Measurements from ENCODE around the gene PSMC1. TPM values are rescaled to one million over a fixed set of nuclear protein-coding genes. Genes with fewer than 3 reads are reported as not detected.

The PSMC1 gene
- total and polyA plus RNA-seq, 2 experiments from 2014 or later: 132 to 179 TPM

GRCh38 chr14:90266441-90267154, 10.2 kb downstream of the PSMC1 start:
- no peak overlapping the region for H3K4me3 ChIP-seq
- no peak overlapping the region for H3K9ac ChIP-seq
- in situ Hi-C loops (cut with MboI): no loop called here
- no peak overlapping the region for H2AFZ ChIP-seq
- H3K27me3 ChIP-seq (replicated peaks; ENCODE audit: insufficient read depth): no peaks in the 10 kb centered on the region
- DNase-seq: no peak
- H3F3A ChIP-seq (ENCODE audit: insufficient read depth): peaks cover 4% of the 10 kb centered on the region; the same call in 1 of the 2 replicates
- H3K36me3 ChIP-seq (ENCODE audit: low read depth): peaks cover 69% of the 10 kb centered on the region
- H3K4me1 ChIP-seq (ENCODE audit: insufficient read depth): no peaks in the 10 kb centered on the region
- no peaks in the 10 kb centered on the region for H3K9me2 ChIP-seq (ENCODE audit: insufficient read depth)
- H3K79me2 ChIP-seq (ENCODE audit: insufficient read depth): peaks cover 12% of the 10 kb centered on the region; the same call in 1 of the 2 replicates
- 95 to 96% methylated on average over 9 of the region's 9 CpGs for WGBS, 2 experiments (ENCODE audit: low coverage in 1 of 2, low lambda C conversion rate in 2 of 2, missing lambda C conversion rate in 2 of 2)
- TF ChIP-seq EZH2 (IDR thresholded peaks at IDR 0.05; ENCODE audit: insufficient read depth, poor library complexity, severe bottlenecking): no peak
- no peak for TF ChIP-seq EZH2phosphoT487 (IDR thresholded peaks at IDR 0.05; ENCODE audit: insufficient read depth, low read depth)
- no peak overlapping the region for H3K27ac ChIP-seq
- H3K4me2 ChIP-seq (ENCODE audit: unreplicated experiment): no peak overlapping the region
- H3K9me3 ChIP-seq (ENCODE audit: low read depth): no peaks in the 10 kb centered on the region
- H4K20me1 ChIP-seq (ENCODE audit: insufficient read depth): no peaks in the 10 kb centered on the region

GRCh38 chr14:90268420-90268819, 12.1 kb downstream of the PSMC1 start:
- Histone ChIP-seq H3K27me3 (replicated peaks; ENCODE audit: insufficient read depth) (no peaks in the 10 kb centered on the region), H3K36me3 (ENCODE audit: low read depth) (peaks cover 65% of the 10 kb centered on the region), H3K9me2 (ENCODE audit: insufficient read depth) (no peaks in the 10 kb centered on the region), H3K79me2 (ENCODE audit: insufficient read depth) (peaks cover 6% of the 10 kb centered on the region; the same call in 1 of the 2 replicates), H3K9me3 (ENCODE audit: low read depth) (no peaks in the 10 kb centered on the region), H3K4me3 (no peak overlapping the region), H3K4me1 (ENCODE audit: insufficient read depth) (no peaks in the 10 kb centered on the region), H3K4me2 (ENCODE audit: unreplicated experiment) (no peak overlapping the region), H3K27ac (no peak overlapping the region), H4K20me1 (ENCODE audit: insufficient read depth) (no peaks in the 10 kb centered on the region), H3K9ac (no peak overlapping the region), H3F3A (ENCODE audit: insufficient read depth) (peaks cover 4% of the 10 kb centered on the region; the same call in 1 of the 2 replicates), H2AFZ (no peak overlapping the region)
- 93 to 100% methylated on average over 4 of the region's 4 CpGs for WGBS, 2 experiments (ENCODE audit: low coverage in 1 of 2, low lambda C conversion rate in 2 of 2, missing lambda C conversion rate in 2 of 2)
- TF ChIP-seq EZH2phosphoT487 (IDR thresholded peaks at IDR 0.05; ENCODE audit: insufficient read depth, low read depth): no peak
- no peak for TF ChIP-seq EZH2 (IDR thresholded peaks at IDR 0.05; ENCODE audit: insufficient read depth, poor library complexity, severe bottlenecking)
- DNase-seq: no peak
- in situ Hi-C loops (cut with MboI): no loop called here

GRCh38 chr14:90272523-90272922, 16.2 kb downstream of the PSMC1 start:
- Histone ChIP-seq H3K9me2 (ENCODE audit: insufficient read depth) (no peaks in the 10 kb centered on the region), H3K27me3 (replicated peaks; ENCODE audit: insufficient read depth) (no peaks in the 10 kb centered on the region), H3K4me2 (ENCODE audit: unreplicated experiment) (no peak overlapping the region), H3F3A (ENCODE audit: insufficient read depth) (peaks cover 20% of the 10 kb centered on the region), H3K4me1 (ENCODE audit: insufficient read depth) (0 out of 2 replicates have a peak, but pooled peaks cover 4% of the 10 kb centered on the region), H3K36me3 (ENCODE audit: low read depth) (peaks cover 37% of the 10 kb centered on the region), H3K4me3 (no peak overlapping the region), H3K9ac (no peak overlapping the region), H3K9me3 (ENCODE audit: low read depth) (no peaks in the 10 kb centered on the region), H4K20me1 (ENCODE audit: insufficient read depth) (no peaks in the 10 kb centered on the region), H2AFZ (no peak overlapping the region), H3K27ac (no peak overlapping the region), H3K79me2 (ENCODE audit: insufficient read depth) (no peaks in the 10 kb centered on the region; the same call in 1 of the 2 replicates)
- no peak for TF ChIP-seq EZH2phosphoT487 (IDR thresholded peaks at IDR 0.05; ENCODE audit: insufficient read depth, low read depth)
- TF ChIP-seq EZH2 (IDR thresholded peaks at IDR 0.05; ENCODE audit: insufficient read depth, poor library complexity, severe bottlenecking): no peak
- in situ Hi-C loops (cut with MboI): no loop called here
- DNase-seq: no peak
- WGBS, 2 experiments (ENCODE audit: low coverage in 1 of 2, low lambda C conversion rate in 2 of 2, missing lambda C conversion rate in 2 of 2): 77 to 82% methylated on average over 9 to 10 of the region's 10 CpGs

GRCh38 chr14:90273532-90273931, 17.2 kb downstream of the PSMC1 start:
- no peaks in the 10 kb centered on the region for H3K9me3 ChIP-seq (ENCODE audit: low read depth)
- in situ Hi-C loops (cut with MboI): no loop called here
- H3K36me3 ChIP-seq (ENCODE audit: low read depth): peaks cover 30% of the 10 kb centered on the region
- H3K4me1 ChIP-seq (ENCODE audit: insufficient read depth): 0 out of 2 replicates have a peak, but pooled peaks cover 4% of the 10 kb centered on the region
- no peak for TF ChIP-seq EZH2 (IDR thresholded peaks at IDR 0.05; ENCODE audit: insufficient read depth, poor library complexity, severe bottlenecking)
- no peak for TF ChIP-seq EZH2phosphoT487 (IDR thresholded peaks at IDR 0.05; ENCODE audit: insufficient read depth, low read depth)
- DNase-seq: peak; percentile 24
- WGBS, 2 experiments (ENCODE audit: low coverage in 1 of 2, low lambda C conversion rate in 2 of 2, missing lambda C conversion rate in 2 of 2): 32 to 34% methylated on average over 7 to 8 of the region's 8 CpGs
- no peak overlapping the region for H3K4me2 ChIP-seq (ENCODE audit: unreplicated experiment)
- peaks cover 20% of the 10 kb centered on the region for H3F3A ChIP-seq (ENCODE audit: insufficient read depth)
- H3K4me3 ChIP-seq: no peak overlapping the region
- no peaks in the 10 kb centered on the region for H3K9me2 ChIP-seq (ENCODE audit: insufficient read depth)
- H3K27me3 ChIP-seq (replicated peaks; ENCODE audit: insufficient read depth): no peaks in the 10 kb centered on the region
- no peaks in the 10 kb centered on the region for H3K79me2 ChIP-seq (ENCODE audit: insufficient read depth)
- no peaks in the 10 kb centered on the region for H4K20me1 ChIP-seq (ENCODE audit: insufficient read depth)
- H2AFZ ChIP-seq: no peak overlapping the region
- peak overlapping the region; percentile 7; the same call in 1 of the 2 replicates for H3K27ac ChIP-seq
- no peak overlapping the region for H3K9ac ChIP-seq

All from GM23248 (cell line).